Tibial nerve (tissue), 4 donors: ENCODE data around the gene NOVA2. TPM values are rescaled to one million over a fixed set of nuclear protein-coding genes. Genes with fewer than 3 reads are reported as not detected.

Source experiments
- DNase-seq, 2 donors: peaks; one replicate each; pipeline ENCODE4 v3.0.0-alpha.2; 2019; ENCODE audit warnings: low spot score in 2 of 2
- H3K27ac ChIP-seq, 4 donors: fragments of 200-600 bp; sonication (generic) in 3 of 4; one replicate each; pipeline ENCODE4 v1.5.1; 2017 to 2019; ENCODE audit warnings: mild to moderate bottlenecking in 1 of 4
- H3K27me3 ChIP-seq, 2 donors: fragments of 200-600 bp; sonication (generic) in 1 of 2; one replicate each; pipeline versions ENCODE4 v1.5.1 to v1.6.0; 2017 to 2019
- H3K36me3 ChIP-seq, 3 donors: fragments of 200-600 bp; sonication (generic); one replicate each; pipeline ENCODE4 v1.5.1; 2018 to 2019
- H3K4me1 ChIP-seq, 4 donors: fragments of 200-600 bp; sonication (generic) in 3 of 4; one replicate each; pipeline ENCODE4 v1.5.1; 2017 to 2019
- H3K4me3 ChIP-seq, 4 donors: fragments of 200-600 bp; sonication (generic) in 3 of 4; one replicate each; pipeline ENCODE4 v1.5.1; 2017 to 2019; ENCODE audit warnings: mild to moderate bottlenecking in 1 of 4, moderate library complexity in 1 of 4
- H3K9me3 ChIP-seq, 4 donors: fragments of 200-600 bp; sonication (generic) in 3 of 4; one replicate each; pipeline ENCODE4 v1.5.1; 2017 to 2019
- EP300 ChIP-seq, 2 donors: sonication (generic); formaldehyde crosslinking; IDR thresholded peaks; one replicate each; pipeline ENCODE4 v1.6.1; 2017; ENCODE audit warnings: antibody characterized with exemption in 2 of 2, mild to moderate bottlenecking in 1 of 2
- POLR2A ChIP-seq, 2 donors: fragments of 450-650 bp; IDR thresholded peaks; one replicate each; pipeline ENCODE4 v1.6.1; 2017; ENCODE audit warnings: antibody characterized with exemption in 2 of 2, mild to moderate bottlenecking in 2 of 2, moderate library complexity in 2 of 2
- WGBS, 2 donors: methylation state at CpG; one replicate each; pipeline ENCODE4 v1.1.5; 2018; 5-methylcytosine and 5-hydroxymethylcytosine counted together
- small RNA-seq: library from RNA; depleted of rRNA; stranded (forward); fragments of <200 nt; gene quantifications from one replicate; pipeline ENCODE3, GENCODE V24; 2016
- total RNA-seq, 4 donors: library from RNA; depleted of rRNA; stranded (reverse); fragments of >200 nt; gene quantifications; one replicate each; pipeline ENCODE4 v1.1.0, GENCODE V29; 2016
- TF ChIP-seq, protein P1 (sequence below), 5 experiments: fragments of 200-600 bp in 3 of 5; fragments of 450-650 bp in 2 of 5; sonication (generic) in 3 of 5; IDR thresholded peaks; one replicate each; pipeline ENCODE4 v1.5.1; 2016 to 2019; ENCODE audit warnings: antibody characterized with exemption in 5 of 5, mild to moderate bottlenecking in 3 of 5, moderate library complexity in 2 of 5

NOVA2 gene
- total RNA-seq, 4 donors from 2014 or later: 1.5 to 6.9 (median 1.7) TPM

- Histone ChIP-seq H3K36me3 (peaks cover 0 to 23% (median 0%) of the 10 kb centered on the region in 3 donors), H3K9me3 (no peaks in the 10 kb centered on the region), H3K27me3 (no peaks in the 10 kb centered on the region), H3K4me3 (peak overlapping the region in 1 of 4 donors; percentile 96), H3K27ac (no peak overlapping the region), H3K4me1 (peaks cover 0 to 51% (median 23%) of the 10 kb centered on the region in 4 donors)
- DNase-seq: no peak
- 84 to 88% methylated on average over 22 to 51 of the region's 57 CpGs for WGBS, 2 donors
- no peak for TF ChIP-seq EP300 (IDR thresholded peaks at IDR 0.05)
- TF ChIP-seq, protein P1, sequence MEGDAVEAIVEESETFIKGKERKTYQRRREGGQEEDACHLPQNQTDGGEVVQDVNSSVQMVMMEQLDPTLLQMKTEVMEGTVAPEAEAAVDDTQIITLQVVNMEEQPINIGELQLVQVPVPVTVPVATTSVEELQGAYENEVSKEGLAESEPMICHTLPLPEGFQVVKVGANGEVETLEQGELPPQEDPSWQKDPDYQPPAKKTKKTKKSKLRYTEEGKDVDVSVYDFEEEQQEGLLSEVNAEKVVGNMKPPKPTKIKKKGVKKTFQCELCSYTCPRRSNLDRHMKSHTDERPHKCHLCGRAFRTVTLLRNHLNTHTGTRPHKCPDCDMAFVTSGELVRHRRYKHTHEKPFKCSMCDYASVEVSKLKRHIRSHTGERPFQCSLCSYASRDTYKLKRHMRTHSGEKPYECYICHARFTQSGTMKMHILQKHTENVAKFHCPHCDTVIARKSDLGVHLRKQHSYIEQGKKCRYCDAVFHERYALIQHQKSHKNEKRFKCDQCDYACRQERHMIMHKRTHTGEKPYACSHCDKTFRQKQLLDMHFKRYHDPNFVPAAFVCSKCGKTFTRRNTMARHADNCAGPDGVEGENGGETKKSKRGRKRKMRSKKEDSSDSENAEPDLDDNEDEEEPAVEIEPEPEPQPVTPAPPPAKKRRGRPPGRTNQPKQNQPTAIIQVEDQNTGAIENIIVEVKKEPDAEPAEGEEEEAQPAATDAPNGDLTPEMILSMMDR (IDR thresholded peaks at IDR 0.05): no peak
- no peak for TF ChIP-seq POLR2A (IDR thresholded peaks at IDR 0.05)
Observed at GRCh38 chr19:45883881-45884681, 89.6 kb downstream of the NOVA2 start.

Small RNAs within 50 kb of the gene (small RNA-seq; reads per million reads assigned to genes)
- gene MIR769: 77.7 reads per million, percentile 95 among the genes with 10 or more reads in this experiment

Other genes with a start within 250 kb of the NOVA2 start
- 10 to 100 TPM in 3 of 4 donors, 1 to 10 TPM in 1; 9.8 to 15.9 (median 13.7) TPM for gene FBXO46, start 243.0 kb downstream of the NOVA2 start, total RNA-seq
- gene MEIOSIN, start 240.4 kb downstream of the NOVA2 start, total RNA-seq: not detected
- gene SIX5, start 204.6 kb downstream of the NOVA2 start, total RNA-seq: 10 to 100 TPM; 21.0 to 31.0 (median 22.9) TPM
- 10 to 100 TPM; 59.0 to 87.9 (median 77.4) TPM for gene DMPK, start 191.4 kb downstream of the NOVA2 start, total RNA-seq
- 10 to 100 TPM; 28.4 to 75.0 (median 53.8) TPM for gene DMWD, start 181.0 kb downstream of the NOVA2 start, total RNA-seq
- under 1 TPM in 1 of 4 donors, not detected in 3; 0.30 TPM for gene RSPH6A, start 158.6 kb downstream of the NOVA2 start, total RNA-seq
- gene SYMPK, start 110.7 kb downstream of the NOVA2 start, total RNA-seq: 10 to 100 TPM; 31.0 to 89.0 (median 57.4) TPM
- not detected for gene FOXA3, start 109.5 kb downstream of the NOVA2 start, total RNA-seq
- 10 to 100 TPM; 16.4 to 33.3 (median 27.2) TPM for gene IRF2BP1, start 87.7 kb downstream of the NOVA2 start, total RNA-seq
- 1 to 10 TPM; 3.6 to 9.0 (median 5.5) TPM for gene MYPOP, start 71.3 kb downstream of the NOVA2 start, total RNA-seq
- gene NANOS2, start 59.1 kb downstream of the NOVA2 start, total RNA-seq: not detected
- 10 to 100 TPM; 16.2 to 31.4 (median 21.3) TPM for gene CCDC61, start 21.6 kb upstream of the NOVA2 start, total RNA-seq
- gene PGLYRP1, start 49.2 kb upstream of the NOVA2 start, total RNA-seq: not detected
- gene IGFL4, start 67.1 kb upstream of the NOVA2 start, total RNA-seq: 1 to 10 TPM in 1 of 4 donors, under 1 TPM in 3; 0.21 to 1.8 (median 0.89) TPM
- not detected for gene IGFL3, start 150.8 kb upstream of the NOVA2 start, total RNA-seq
- 1 to 10 TPM in 1 of 4 donors, not detected in 3; 1.0 TPM for gene IGFL2, start 174.4 kb upstream of the NOVA2 start, total RNA-seq